Hepatocyte (in vitro differentiated cells): ENCODE measurements around the gene CIITA. TPM values are rescaled to one million over a fixed set of nuclear protein-coding genes. Genes with fewer than 3 reads are reported as not detected.
A peak's percentile ranks its signal among the peaks of the same experiment; 100 is the strongest.

Experiments
- DNase-seq: peaks from one replicate; pipeline ENCODE4 v3.0.0-alpha.2; 2016; ENCODE audit warnings: low spot score
- H2AFZ ChIP-seq: fragments of 200-600 bp; sonication (generic); 2 replicates; pipeline ENCODE4 v1.6.0; 2016; ENCODE audit warnings: antibody characterized with exemption, mild to moderate bottlenecking
- H3K27ac ChIP-seq: fragments of 200-600 bp; sonication (generic); 2 replicates; pipeline ENCODE4 v1.5.1; 2016; ENCODE audit warnings: mild to moderate bottlenecking
- H3K27me3 ChIP-seq: fragments of 200-600 bp; sonication (generic); 2 replicates; pipeline ENCODE4 v1.6.1; 2016
- H3K36me3 ChIP-seq: fragments of 200-600 bp; sonication (generic); replicated peaks from 2 replicates; pipeline ENCODE4 v1.5.1; 2016; ENCODE audit warnings: low read depth; ENCODE audit not compliant: insufficient read depth
- H3K4me1 ChIP-seq: fragments of 200-600 bp; sonication (generic); 2 replicates; pipeline ENCODE4 v1.5.1; 2016; ENCODE audit warnings: mild to moderate bottlenecking, moderate library complexity; ENCODE audit not compliant: insufficient read depth
- H3K4me2 ChIP-seq: fragments of 200-600 bp; sonication (generic); 2 replicates; pipeline ENCODE4 v1.6.0; 2016
- H3K4me3 ChIP-seq: fragments of 200-600 bp; sonication (generic); 2 replicates; pipeline ENCODE4 v1.5.1; 2016; ENCODE audit warnings: mild to moderate bottlenecking
- H3K79me2 ChIP-seq: fragments of 200-600 bp; sonication (generic); 2 replicates; pipeline ENCODE4 v1.6.0; 2017; ENCODE audit warnings: mild to moderate bottlenecking
- H3K9me2 ChIP-seq: fragments of 200-600 bp; sonication (generic); replicated peaks from 2 replicates; pipeline ENCODE4 v1.6.0; 2017; ENCODE audit warnings: mild to moderate bottlenecking; ENCODE audit not compliant: insufficient read depth
- H3K9me3 ChIP-seq: fragments of 200-600 bp; sonication (generic); 2 replicates; pipeline ENCODE4 v1.5.1; 2016; ENCODE audit warnings: low read depth, mild to moderate bottlenecking
- H4K20me1 ChIP-seq: fragments of 200-600 bp; sonication (generic); 2 replicates; pipeline ENCODE4 v1.6.0; 2016; ENCODE audit warnings: mild to moderate bottlenecking; ENCODE audit not compliant: insufficient read depth, poor library complexity, severe bottlenecking
- CTCF ChIP-seq: fragments of 200-600 bp; sonication (generic); IDR thresholded peaks from 2 replicates; pipeline ENCODE4 v1.5.1; 2016; ENCODE audit warnings: antibody characterized with exemption, mild to moderate bottlenecking; ENCODE audit not compliant: poor library complexity
- EZH2 ChIP-seq: fragments of 200-600 bp; sonication (generic); IDR thresholded peaks from 2 replicates; pipeline ENCODE4 v1.6.1; 2016; ENCODE audit warnings: antibody characterized with exemption, mild to moderate bottlenecking, borderline replicate concordance
- EZH2phosphoT487 ChIP-seq: fragments of 200-600 bp; sonication (generic); IDR thresholded peaks from one replicate; pipeline ENCODE4 v1.6.1; 2018; ENCODE audit warnings: antibody characterized with exemption, mild to moderate bottlenecking, low read depth, moderate library complexity; ENCODE audit not compliant: unreplicated experiment, severe bottlenecking
- WGBS: methylation state at CpG from one replicate; pipeline ENCODE4 v1.1.6; 2016; ENCODE audit warnings: low lambda C conversion rate; ENCODE audit errors: missing lambda C conversion rate; 5-methylcytosine and 5-hydroxymethylcytosine counted together
- polyA plus RNA-seq: library from polyadenylated mRNA; unstranded; fragments of >200 nt; fragmentation: Nextera tagmentation; extraction: Ambion mirVana; gene quantifications from 2 replicates; pipeline ENCODE4 v1.2.1, GENCODE V29; 2016
- total RNA-seq: library from RNA; depleted of rRNA; stranded (reverse); fragments of >200 nt; gene quantifications from 2 replicates; pipeline ENCODE4 v1.2.3, GENCODE V29; 2014

Gene CIITA
- total and polyA plus RNA-seq, 2 experiments from 2014 or later = 1.1 TPM; not detected in 1

DNA sequence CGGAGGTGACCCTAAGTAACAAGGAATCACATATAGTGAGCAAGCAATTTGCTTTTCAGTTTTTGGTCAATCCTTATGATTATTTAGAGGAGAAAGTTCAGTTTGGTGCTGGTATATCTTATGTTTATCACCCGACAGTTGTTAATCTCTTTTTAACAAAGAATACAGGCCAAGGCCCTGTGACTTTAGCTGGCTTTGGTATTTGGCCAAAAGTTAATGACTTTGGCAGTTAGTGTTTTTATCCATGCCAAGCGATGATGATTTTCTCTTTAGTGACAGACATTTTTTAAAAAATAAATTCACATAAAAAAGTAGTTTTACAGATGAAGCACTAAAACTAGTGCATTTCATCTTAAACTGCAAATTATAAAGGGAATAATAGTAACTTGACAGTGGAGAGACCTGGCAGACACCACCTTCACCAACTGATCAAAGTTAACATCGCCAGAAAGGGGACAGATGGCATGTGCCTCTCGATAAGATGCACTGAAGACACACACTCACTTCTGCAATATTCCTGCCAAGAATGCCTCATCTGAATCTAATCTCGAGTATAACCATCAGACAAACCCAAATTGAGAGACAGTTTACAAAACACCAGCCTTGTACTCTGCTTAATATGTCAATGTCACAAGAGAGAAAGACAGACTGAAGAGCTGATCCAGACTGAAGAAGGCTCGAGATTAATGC, 58.4 kb downstream of the CIITA start:
- no peak overlapping the region for H3K4me3 ChIP-seq
- H3K9me2 ChIP-seq = no peaks in the 10 kb centered on the region
- DNase-seq = no peak
- peaks cover 24% of the 10 kb centered on the region for H3K4me1 ChIP-seq
- peaks cover 68% of the 10 kb centered on the region for H4K20me1 ChIP-seq
- TF ChIP-seq EZH2phosphoT487 (no peak), EZH2 (no peak), CTCF (no peak)
- no peaks in the 10 kb centered on the region for H3K36me3 ChIP-seq
- no peaks in the 10 kb centered on the region for H3K9me3 ChIP-seq
- no peak overlapping the region for H3K27ac ChIP-seq
- no peak overlapping the region for H3K4me2 ChIP-seq
- WGBS = 86% methylated on average over 7 of the region's 7 CpGs
- H2AFZ ChIP-seq = no peak overlapping the region
- H3K79me2 ChIP-seq = peaks cover 77% of the 10 kb centered on the region
- H3K27me3 ChIP-seq = no peaks in the 10 kb centered on the region

DNA sequence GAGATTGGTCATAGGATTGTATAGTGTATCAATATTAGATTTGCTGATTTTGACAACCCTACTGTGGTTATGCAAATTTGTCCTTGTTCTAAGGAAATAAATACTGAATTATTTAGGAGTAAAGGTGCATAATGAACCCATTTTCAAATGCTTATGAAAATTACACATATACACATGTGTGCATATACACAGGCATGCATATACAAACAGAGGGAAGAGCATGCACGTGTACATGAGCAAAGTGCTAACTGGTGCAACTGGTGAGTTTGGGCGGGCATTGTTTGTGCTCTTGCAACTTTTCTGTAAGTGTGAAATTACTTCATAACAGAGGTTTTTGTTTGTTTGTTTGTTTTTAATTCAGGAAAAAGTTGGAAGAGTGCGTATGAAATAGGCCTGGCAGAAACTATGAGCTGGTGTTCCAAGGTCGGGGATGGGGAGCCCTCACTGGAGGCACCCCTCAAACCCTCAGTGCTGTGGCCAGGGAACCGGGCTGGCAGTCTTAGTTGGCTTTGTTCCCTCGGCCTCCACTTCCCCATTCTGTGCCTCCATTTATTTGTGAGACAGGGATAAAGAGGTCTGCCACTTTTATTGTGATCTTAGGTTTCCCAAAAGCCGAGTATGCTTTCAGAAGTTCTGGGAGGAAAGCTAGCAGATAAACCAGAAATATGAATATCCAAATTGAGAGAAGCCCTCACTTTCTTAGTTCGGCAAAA, 59.4 kb downstream of the CIITA start:
- Histone ChIP-seq H3K36me3 (no peaks in the 10 kb centered on the region), H3K27me3 (no peaks in the 10 kb centered on the region), H3K9me2 (no peaks in the 10 kb centered on the region), H2AFZ (no peak overlapping the region), H3K4me2 (no peak overlapping the region), H4K20me1 (peaks cover 77% of the 10 kb centered on the region), H3K4me3 (no peak overlapping the region), H3K4me1 (peaks cover 28% of the 10 kb centered on the region), H3K9me3 (no peaks in the 10 kb centered on the region), H3K27ac (no peak overlapping the region), H3K79me2 (peaks cover 88% of the 10 kb centered on the region)
- no peak for DNase-seq
- TF ChIP-seq EZH2phosphoT487 = no peak
- WGBS = 90% methylated on average over 8 of the region's 8 CpGs

DNA sequence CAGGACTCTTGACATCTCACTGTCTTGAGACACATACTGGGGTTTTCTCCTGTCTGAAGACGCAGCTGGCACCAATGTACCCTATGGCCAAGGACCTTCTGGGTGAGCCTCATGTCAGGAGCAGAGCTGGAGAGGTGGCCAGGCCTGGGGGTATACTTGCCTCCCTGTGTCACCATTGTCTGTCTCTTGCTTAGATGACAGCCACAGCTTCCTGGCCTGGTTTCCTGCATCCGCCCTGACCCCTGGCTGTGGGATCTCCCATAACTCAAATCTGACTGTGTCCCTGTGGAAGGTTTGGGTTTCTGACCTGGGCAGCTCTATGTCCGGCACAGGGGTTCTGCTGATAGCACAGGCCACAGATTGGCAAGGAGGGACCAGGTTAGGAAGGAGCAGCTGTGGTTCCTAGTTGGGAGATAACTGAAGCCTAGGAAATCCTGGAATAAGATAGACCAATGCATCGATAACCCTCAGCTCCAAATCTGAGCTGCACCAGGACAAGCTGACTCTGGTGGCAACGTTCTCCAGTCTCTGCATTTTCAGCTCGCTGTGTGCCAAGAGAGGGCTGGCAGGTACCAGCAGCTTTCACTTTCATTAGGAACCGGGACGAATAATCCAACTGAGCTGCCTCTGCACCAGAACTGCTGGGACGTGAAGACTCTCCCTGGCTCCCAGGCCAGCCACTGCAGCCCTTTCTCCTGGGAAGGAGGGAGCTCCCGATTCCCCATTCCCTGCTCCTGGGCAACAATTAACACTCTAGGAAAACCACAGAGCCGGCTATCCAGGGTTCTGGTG, 60.3 kb downstream of the CIITA start:
- Histone ChIP-seq H3K27ac (no peak overlapping the region), H3K9me2 (no peaks in the 10 kb centered on the region), H2AFZ (no peak overlapping the region), H3K79me2 (peaks cover 88% of the 10 kb centered on the region), H3K4me2 (peak overlapping the region; percentile 18), H3K36me3 (no peaks in the 10 kb centered on the region), H3K9me3 (no peaks in the 10 kb centered on the region), H3K27me3 (no peaks in the 10 kb centered on the region), H3K4me3 (no peak overlapping the region), H4K20me1 (peaks cover 73% of the 10 kb centered on the region), H3K4me1 (peaks cover 28% of the 10 kb centered on the region)
- DNase-seq = no peak
- TF ChIP-seq EZH2 = no peak
- no peak for TF ChIP-seq CTCF
- TF ChIP-seq EZH2phosphoT487 = no peak
- 92% methylated on average over 11 of the region's 11 CpGs for WGBS

DNA sequence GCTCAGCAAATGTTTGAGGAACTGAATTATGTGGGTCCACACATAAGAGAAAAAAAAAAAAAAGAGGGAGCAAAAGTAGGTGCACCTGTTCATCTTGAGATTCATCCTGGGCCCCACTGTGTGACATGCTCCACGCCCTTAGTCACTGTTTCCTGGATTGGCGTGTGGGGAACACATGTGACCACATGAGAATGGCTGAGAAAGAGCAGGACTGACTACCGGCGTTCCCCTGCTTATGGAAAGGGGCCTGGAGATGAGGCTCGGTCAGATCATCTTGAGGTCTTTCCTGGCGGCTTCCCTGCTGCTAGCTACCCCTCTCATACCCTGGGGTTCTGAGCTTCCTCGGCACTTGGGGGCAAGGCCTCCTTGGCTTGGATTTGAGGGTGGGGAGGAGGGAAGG, 61.3 kb downstream of the CIITA start:
- 94% methylated on average over 7 of the region's 7 CpGs for WGBS
- Histone ChIP-seq H3K4me3 (no peak overlapping the region), H3K9me3 (no peaks in the 10 kb centered on the region), H2AFZ (no peak overlapping the region), H3K4me2 (peak overlapping the region; percentile 89), H3K9me2 (no peaks in the 10 kb centered on the region), H3K36me3 (no peaks in the 10 kb centered on the region), H3K4me1 (peaks cover 29% of the 10 kb centered on the region), H3K27me3 (no peaks in the 10 kb centered on the region), H4K20me1 (peaks cover 63% of the 10 kb centered on the region), H3K79me2 (peaks cover 90% of the 10 kb centered on the region), H3K27ac (no peak overlapping the region)
- no peak for DNase-seq
- TF ChIP-seq EZH2phosphoT487 = no peak
- TF ChIP-seq CTCF = no peak
- no peak for TF ChIP-seq EZH2
